GM19351 (cell line): ENCODE data around the gene PWP1.

Experiments used
- ATAC-seq: cut with Tn5 transposase; IDR thresholded peaks from one replicate; pipeline ENCODE4 v1.9.1; 2021; ENCODE audit warnings: mild to moderate bottlenecking, moderate library complexity; ENCODE audit not compliant: unreplicated experiment

Gene PWP1

DNA sequence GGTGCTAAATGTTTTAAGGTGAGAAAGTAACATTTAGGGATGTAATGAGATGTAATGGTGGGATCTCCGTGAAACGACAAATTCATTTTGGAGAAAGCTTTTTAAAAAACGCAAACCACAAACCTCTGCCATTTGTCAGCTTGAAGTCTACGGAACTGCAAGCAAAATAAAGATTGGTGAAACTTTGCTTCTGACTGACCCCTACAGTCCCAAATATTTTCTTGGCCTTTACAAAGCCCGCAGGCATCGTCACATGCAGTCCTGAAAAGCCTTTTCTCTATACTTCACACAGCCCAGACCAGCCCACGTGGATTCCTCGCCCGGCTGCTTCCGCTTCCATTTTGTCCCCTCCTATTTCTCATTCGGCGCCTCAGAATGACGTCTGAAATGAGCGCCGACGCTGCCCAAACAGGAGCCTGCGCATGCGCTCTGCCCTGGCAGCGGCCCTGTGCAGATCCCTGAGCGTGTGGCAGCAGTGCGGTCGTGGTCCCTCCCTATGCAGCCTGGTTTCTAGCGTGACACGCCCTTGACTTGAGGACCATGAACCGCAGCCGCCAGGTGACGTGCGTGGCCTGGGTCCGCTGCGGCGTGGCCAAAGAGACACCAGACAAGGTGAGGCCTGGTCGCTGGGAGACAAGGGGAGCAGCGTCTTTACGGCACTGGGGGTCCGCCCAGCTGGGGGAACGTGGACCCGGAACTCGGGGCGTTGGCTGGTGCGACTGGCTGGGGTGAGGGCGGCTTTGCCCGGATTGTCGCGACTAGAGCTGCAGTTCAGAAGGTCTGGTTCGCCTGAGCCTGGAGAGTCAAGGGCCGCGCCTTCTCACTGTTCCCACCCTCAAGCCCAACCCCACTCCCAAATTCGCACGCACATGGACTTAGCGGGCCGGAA, at the start of gene PWP1:
Gene PWP1 (plus strand): TSS at position 440 of the 889 bp plus-strand sequence. CDS start 101 bp downstream, at position 541.
- ATAC-seq, result peak; percentile 82

DNA sequence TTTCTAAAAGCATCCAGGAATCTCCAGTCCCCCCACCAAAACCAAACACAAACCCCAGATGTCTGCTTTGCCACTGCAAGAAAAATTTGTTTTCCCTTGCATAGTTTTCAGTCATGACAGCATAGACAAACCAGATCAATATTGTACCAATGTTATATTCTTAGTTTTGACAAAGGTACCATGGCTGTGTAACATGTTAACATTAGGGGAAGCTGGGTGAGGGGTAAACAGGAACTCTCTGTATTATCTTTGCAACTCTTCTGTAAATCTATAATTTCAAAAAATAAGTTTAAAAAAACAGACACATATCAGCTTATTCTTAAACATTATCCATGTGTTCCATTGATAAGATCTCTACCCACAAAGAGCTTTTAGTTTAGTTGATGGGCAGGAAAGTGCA, 44.4 kb upstream of the PWP1 start:
- no peak for ATAC-seq

- no peak for ATAC-seq
These were observed 43.4 kb upstream of the PWP1 start for GRCh38 chr12:107642240-107642639.

GRCh38 chr12:107645630-107646333, 39.8 kb upstream of the PWP1 start:
- ATAC-seq, result no peak

DNA sequence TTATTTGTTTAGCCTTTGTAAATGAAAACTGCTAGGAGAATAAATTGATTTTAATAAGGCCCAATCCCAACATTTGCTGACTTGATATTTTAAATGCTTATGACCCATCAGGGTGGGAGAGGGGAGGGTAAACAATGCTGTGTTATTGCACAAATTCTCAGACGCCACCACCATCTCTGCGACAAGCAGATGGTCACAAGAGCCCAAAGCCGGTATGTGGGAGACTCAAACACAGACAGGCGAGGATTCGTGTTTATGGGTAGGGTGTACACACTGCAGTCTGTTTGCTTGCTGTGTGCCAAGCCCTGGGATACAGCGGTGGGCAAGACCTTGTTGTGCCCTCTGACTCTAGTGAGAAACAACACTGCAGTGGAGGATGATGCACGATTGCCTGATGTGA, 39.2 kb upstream of the PWP1 start:
- ATAC-seq, result no peak

DNA sequence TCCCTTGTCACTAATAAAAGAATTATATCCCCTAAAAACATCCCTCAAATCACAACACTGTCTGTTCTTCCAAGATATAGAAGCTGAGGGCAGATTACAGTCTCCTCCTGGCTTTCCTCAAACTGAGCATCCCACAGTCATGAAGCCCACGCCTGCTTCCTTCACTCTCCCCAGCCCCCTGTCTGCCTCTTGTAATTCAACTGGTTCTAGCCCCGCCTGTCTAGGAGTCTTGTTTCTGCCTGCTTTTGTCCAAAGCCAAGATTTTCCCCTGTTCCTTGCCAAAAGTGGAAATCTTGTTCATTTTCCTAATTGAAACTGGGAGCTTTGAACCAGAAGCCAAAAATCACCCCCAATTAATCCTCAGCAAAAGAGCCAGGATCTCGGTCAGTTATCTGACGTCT, 35.9 kb upstream of the PWP1 start:
- ATAC-seq, result no peak

GRCh38 chr12:107650977-107651376, 34.6 kb upstream of the PWP1 start:
- ATAC-seq, result no peak

- ATAC-seq, result no peak
These were observed 33.8 kb upstream of the PWP1 start for GRCh38 chr12:107651571-107652449.

DNA sequence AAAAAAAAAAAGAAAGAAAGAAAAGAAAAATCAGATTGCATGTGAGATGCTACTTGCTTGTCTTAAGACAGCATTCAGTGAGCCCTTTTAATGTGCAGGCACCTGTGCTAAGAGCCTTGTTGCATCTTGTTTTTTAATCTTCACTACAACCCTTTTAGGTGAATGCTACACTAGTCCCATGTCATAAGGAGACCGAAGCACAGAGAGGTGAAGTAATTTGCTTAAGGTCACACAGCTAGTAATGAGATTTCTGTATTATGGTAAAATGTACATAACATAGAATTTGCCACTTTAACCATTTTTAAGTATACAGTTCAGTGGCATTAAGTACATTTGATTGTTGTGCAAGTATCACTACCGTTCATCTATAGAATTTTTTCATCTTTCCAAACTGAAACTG, 32.1 kb upstream of the PWP1 start:
- ATAC-seq, result no peak

DNA sequence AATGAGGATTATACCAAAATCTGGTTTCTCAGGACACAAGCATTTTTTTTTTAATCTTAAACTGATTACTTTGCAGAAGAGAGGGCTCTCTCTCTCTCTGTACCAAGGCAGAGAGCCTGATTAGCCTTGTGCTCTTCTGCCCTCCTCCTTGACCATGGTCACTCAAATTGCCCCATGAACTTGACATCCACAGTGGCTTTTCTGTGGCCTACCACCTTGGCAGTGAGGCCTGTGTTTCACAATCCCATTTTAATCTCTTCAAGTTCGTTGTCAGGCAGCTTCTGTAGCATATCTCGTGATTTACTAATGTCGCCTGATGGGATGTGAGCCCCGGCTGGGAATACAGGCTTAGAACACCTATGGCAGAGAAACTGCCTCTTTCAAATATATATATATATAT, 30.7 kb upstream of the PWP1 start:
- no peak for ATAC-seq

DNA sequence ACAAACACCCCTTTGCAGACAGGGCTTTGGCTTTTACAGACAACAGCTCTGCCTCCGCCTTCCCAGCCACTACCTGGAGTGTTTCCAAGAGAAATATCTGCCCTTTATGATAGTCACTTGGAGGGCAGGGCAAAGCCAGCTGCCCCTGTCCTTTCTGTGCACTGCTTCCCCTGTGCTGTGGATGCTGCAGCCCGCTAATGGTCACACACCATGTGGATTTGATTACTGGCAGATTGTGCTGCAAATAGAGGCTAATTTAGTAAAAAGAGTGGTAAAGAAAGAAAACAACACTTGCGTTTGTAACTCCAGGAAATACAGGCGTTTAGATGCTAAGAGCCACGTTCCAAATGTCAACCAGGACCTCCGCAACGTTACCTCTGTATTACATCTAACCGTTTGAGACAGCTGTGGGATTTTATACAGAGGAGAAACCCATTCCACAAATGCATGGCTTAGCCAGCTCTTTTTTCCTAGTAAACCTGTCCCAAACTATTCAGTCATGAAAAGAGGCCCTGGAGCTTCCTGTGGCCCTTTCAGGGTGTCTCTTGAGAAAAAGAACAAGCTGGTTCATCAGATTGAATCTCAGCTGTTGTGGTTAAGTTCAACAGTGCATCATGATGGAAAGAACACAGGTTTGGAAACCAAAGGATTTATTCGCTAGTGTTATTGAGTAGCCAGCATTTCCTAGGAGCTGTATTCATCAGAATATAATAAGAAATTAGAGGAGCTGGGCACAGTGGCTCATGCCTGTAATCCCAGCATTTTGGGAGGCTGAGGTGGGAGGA, 30.1 kb upstream of the PWP1 start:
- no peak for ATAC-seq

DNA sequence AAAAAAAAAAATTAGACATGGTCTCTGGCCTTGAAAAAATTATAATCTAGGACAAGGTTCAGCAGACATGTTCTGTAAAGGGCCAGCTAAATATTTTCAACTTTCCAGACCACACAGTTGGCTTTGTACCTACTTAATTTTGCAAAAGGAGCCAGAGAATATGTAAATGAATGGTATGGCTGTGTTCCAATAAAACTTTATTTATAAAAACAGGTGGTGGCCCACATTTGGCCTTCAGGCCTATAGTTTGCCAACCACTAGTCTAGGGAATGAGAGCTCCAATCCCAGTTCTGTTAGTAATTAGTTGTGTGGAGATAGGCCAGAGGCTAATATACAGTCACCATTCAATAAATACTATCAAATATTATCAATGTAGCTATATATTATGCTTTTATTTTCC, 29.3 kb upstream of the PWP1 start:
- no peak for ATAC-seq

GRCh38 chr12:107657133-107657532, 28.5 kb upstream of the PWP1 start:
- no peak for ATAC-seq

GRCh38 chr12:107657621-107658020, 28.0 kb upstream of the PWP1 start:
- ATAC-seq, result no peak

DNA sequence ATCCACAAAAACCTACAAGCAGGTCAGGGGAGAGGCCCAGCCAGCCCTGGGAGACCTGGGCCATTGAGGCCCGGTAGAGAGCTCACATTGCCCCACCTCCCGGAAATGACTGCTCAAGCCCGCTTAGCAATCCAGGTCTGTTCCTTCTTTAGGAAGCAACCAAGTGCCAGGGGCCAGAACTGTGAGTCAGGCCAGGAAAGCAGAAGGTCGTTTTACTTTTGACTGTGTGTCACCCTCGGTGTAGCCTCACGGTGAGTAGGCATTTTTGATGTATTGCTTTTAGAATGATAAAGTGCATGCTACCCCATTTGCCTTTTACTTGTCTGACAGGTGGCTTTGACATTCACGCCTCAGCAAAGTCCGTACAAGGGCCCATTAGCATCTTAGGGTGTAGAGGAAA, 25.4 kb upstream of the PWP1 start:
- ATAC-seq, result no peak

DNA sequence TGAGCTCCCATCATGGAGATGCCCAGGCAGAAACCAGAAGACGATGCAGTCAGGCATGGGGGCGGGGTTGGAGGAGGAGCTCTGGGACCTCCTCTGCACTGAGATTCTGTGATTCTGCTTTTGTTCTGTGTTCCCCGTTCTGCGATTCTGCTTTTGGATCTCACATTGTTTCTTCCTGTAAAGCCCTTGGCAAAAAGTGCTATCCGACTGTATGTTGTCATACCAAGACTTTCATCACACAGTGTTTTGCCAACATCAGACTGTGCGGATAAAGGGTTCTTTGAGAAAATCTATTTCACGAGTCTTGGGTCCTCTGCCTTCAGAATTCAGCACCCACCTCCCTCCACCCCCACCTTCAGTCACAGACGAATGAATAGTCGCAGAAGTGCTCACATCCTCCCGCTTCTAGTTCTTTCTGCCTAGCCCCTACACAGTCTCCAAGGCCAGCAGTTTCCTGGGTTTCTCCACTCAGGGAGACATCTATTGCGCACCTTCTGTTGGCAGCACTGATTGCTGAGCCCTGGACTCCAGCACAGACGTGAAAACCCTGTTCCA, 24.7 kb upstream of the PWP1 start:
- no peak for ATAC-seq

GRCh38 chr12:107661830-107662229, 23.8 kb upstream of the PWP1 start:
- no peak for ATAC-seq

DNA sequence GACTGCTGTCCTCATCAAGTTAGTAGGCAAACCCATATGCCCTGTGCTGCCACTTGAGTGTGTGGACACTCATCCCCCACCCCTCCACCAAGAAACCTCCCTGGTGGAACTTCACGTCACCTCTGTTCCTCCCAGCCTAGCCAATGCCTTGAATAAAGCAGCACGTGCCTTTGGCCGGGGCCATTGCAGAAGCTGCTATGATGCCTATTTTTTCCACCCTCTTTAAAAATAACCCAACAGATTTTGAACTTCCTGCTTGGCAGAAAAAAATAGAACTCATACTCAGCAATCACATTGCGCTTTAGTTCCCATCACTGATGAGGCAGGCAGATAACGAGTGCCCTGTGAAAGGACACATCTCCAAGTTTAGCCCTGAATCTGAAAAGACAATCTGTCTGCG, 23.1 kb upstream of the PWP1 start:
- no peak for ATAC-seq

GRCh38 chr12:107663277-107663676, 22.3 kb upstream of the PWP1 start:
- ATAC-seq, result no peak

- ATAC-seq, result no peak
These were observed 19.6 kb upstream of the PWP1 start for GRCh38 chr12:107666009-107666408.
